GM15510 (cell line): ENCODE measurements around the gene KCNC4.

Experiments used
- POLR2A ChIP-seq: IDR thresholded peaks from 3 replicates; pipeline ENCODE4 v1.6.1; 2011; ENCODE audit warnings: borderline replicate concordance; ENCODE audit not compliant: insufficient read length; ENCODE audit errors: extremely low read depth

The KCNC4 gene

GRCh38 chr1:110177775-110178174 is 32.3 kb upstream of the KCNC4 start:
- no peak for TF ChIP-seq POLR2A

DNA sequence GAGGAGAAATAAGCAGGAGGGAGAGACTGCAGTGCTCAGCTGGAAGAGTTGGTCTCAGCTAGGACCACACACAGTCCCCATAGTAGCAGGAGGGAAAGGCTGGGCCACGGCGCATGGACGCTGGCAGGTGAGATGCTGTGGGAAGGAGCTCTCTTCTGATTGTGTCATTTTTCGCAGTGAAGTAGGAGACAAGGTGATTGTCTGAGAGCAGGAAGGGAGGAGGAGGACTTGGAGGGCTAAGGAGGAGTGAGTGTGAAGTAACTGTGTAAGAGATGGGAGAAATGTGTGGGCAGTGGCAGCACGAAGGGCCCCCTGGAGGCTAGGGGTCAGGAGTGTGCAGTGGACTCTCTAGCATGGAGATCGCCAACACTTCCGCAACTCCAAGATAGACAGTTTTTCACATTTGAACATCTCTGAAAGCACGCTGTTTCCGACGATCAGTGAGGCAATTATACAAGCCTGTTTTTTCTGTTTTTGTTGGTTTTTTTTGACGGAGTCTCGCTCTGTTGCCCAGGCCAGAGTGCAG is 26.4 kb upstream of the KCNC4 start:
- TF ChIP-seq POLR2A, result no peak

- no peak for TF ChIP-seq POLR2A
Measured at GRCh38 chr1:110184446-110184845, 25.7 kb upstream of the KCNC4 start.

GRCh38 chr1:110185181-110185580 is 24.9 kb upstream of the KCNC4 start:
- TF ChIP-seq POLR2A, result no peak

DNA sequence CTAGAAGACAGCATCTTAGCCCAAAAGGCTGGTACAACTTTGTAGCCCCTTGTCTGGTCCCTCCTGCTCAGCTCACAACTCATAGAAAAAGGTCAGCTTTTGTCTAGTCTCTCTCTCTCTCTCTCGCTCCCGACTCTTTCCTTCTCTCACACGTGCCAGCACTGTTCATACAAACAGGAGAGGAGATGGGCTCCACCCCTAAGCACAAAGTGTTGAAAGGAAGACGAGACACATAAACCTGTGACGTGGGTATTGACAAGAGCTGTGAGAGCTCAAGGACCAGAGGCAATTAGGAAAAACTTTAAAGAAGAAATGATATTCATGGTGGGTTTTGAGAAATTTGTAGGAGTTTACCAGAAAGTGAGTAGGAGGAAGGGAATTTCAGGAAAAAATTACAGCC is 23.6 kb upstream of the KCNC4 start:
- no peak for TF ChIP-seq POLR2A

DNA sequence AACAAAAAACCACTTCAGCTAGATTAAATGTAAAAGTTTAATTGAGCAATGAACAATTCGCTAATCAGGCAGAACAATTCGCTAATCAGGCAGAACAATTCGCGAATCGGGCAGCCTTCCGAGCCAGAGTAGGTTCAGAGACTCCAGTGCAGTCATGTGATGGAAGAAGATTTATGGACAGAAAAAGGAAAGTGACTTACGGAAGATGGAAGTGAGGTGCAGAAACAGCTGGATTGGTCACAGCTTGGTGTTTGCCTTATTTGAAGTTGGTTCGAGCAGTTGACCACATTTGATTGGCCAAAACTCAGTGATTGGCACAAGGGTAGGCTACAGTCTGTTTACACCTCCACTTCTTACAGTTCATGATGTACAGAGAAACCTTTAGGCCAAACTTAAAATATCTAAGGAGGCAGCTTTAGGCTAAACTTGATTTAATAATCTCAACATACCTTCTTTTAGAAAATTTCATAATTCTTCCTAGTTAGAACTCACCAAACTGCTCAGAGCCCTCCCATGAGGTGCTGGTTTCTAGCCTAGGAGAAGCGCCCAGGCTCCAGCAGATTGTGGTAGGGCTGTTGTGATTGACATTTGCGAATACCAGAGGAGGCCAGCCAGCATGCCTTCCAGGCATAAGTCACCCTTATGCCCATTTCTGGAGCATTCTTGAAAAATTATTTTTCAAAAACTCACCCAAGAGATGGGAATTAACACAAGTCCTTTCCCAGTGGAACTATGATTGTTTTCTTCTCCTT is 22.8 kb upstream of the KCNC4 start:
- TF ChIP-seq POLR2A, result no peak

DNA sequence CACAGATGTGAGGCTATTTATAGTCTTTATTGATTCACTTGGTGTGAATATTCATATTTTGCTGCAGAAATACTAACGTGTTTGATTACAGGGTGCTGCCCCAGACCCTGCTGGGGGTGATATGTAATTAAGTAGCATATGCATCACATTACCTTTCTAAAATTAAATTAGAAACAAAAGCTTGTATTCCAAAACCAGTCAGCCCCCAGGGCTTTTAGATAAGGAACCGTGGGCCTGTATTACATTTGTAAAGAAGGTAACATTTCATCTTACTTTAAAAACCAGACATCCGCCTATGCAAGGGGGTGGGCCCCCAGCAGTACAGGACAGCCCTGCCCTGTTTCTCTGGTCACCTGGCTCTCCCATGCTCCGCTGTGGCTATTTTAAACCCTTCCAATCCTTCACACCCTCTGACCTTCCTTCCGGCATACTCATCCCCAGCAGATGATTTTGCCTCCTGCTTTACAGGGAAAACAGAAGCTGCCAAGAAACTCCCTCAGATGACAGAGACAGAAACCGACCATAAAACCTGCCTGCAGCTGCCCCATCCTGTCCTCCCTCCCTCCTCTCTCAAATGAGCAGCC is 22.0 kb upstream of the KCNC4 start:
- TF ChIP-seq POLR2A, result no peak

GRCh38 chr1:110189181-110189580 is 20.9 kb upstream of the KCNC4 start:
- TF ChIP-seq POLR2A, result no peak

DNA sequence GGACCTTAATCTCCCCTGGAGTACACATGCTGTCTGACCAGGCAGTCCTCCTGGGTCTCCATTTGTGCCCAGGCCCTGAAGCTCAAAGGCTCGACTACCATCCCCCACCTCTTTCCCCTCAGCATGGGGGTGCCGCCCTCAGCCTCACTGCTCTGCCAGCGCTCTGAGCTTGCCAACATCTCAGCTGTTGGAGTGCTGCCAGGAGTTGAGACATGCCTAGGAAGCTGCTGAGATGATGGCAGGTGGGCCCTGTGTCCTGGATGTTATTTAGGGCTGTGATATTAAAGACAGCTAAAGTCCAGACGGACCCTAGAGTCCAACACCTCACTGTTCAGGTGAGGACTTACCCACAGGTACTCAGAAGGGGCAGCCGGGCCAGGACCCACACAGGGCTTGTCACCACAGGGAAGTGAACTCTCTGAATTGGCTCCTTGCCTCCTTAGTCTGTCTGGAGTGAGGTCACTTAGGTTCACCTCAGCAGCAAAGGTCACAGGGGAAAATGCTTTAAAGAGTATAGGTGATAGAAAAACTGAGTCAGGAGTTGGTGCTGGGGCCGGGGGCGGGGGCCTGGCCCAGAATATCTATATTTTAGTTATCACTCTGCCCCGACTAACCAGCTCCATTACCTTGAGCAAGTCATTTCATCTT is 19.7 kb upstream of the KCNC4 start:
- no peak for TF ChIP-seq POLR2A

DNA sequence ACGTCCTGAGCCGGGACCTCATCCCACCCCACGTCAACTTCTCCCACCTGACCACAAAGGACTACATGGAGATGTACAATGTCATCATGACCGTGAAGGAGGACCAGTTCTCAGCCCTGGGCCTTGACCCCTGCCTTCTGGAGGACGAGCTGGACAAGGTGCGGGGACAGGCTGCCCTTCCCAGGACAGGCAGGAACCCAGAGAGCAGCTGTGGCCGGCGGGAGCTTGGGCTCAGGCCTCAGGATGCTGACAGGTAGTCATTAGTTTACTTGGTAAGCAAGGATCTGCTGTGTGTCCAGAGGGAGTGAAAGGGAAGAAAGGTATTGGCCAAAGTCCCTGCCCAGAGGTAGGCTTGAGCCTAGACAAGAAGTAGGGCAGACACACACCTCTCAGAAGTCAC is 17.6 kb upstream of the KCNC4 start:
- no peak for TF ChIP-seq POLR2A

- no peak for TF ChIP-seq POLR2A
Measured at GRCh38 chr1:110195196-110195595, 14.9 kb upstream of the KCNC4 start.

GRCh38 chr1:110196917-110197765 is 13.0 kb upstream of the KCNC4 start:
- no peak for TF ChIP-seq POLR2A

- TF ChIP-seq POLR2A, result no peak
Measured at GRCh38 chr1:110197905-110198629, 12.0 kb upstream of the KCNC4 start.

- no peak for TF ChIP-seq POLR2A
Measured at GRCh38 chr1:110198746-110199145, 11.4 kb upstream of the KCNC4 start.
